Measurements from ENCODE around the gene ALOX5. TPM values are rescaled to one million over a fixed set of nuclear protein-coding genes. Genes with fewer than 3 reads are reported as not detected.

The ALOX5 gene
- total RNA-seq, 1 experiment from 2014 or later = 66.5 TPM

- no TSS peak for BruUV-seq (replicated peaks)
- Histone ChIP-seq H4K20me1 (ENCODE audit: insufficient read depth) (peaks cover 4% of the 10 kb centered on the region; the same call in 1 of the 2 replicates), H3K4me3 (no peak overlapping the region), H3K79me2 (ENCODE audit: low read depth) (no peaks in the 10 kb centered on the region), H3K27ac (no peak overlapping the region), H3K36me3 (ENCODE audit: low read depth) (no peaks in the 10 kb centered on the region), H3K9me3 (ENCODE audit: insufficient read depth, low read depth) (no peaks in the 10 kb centered on the region), H3F3A (ENCODE audit: insufficient read depth, low read depth) (no peaks in the 10 kb centered on the region), H3K4me2 (no peak overlapping the region), H3K27me3 (ENCODE audit: insufficient read depth, low read depth) (no peaks in the 10 kb centered on the region), H2AFZ (no peak overlapping the region), H3K9me2 (ENCODE audit: insufficient read depth) (no peaks in the 10 kb centered on the region; the same call in 1 of the 2 replicates), H3K4me1 (replicated peaks; ENCODE audit: insufficient read depth) (no peaks in the 10 kb centered on the region)
- POLR2A ChIA-PET (ENCODE audit: unreplicated experiment) = no interaction called here
- intact Hi-C loops (cut with micrococcal nuclease; ENCODE audit: unreplicated experiment) = no loop called here
- CTCF ChIA-PET = no interaction called here
- TF ChIP-seq, protein P1, sequence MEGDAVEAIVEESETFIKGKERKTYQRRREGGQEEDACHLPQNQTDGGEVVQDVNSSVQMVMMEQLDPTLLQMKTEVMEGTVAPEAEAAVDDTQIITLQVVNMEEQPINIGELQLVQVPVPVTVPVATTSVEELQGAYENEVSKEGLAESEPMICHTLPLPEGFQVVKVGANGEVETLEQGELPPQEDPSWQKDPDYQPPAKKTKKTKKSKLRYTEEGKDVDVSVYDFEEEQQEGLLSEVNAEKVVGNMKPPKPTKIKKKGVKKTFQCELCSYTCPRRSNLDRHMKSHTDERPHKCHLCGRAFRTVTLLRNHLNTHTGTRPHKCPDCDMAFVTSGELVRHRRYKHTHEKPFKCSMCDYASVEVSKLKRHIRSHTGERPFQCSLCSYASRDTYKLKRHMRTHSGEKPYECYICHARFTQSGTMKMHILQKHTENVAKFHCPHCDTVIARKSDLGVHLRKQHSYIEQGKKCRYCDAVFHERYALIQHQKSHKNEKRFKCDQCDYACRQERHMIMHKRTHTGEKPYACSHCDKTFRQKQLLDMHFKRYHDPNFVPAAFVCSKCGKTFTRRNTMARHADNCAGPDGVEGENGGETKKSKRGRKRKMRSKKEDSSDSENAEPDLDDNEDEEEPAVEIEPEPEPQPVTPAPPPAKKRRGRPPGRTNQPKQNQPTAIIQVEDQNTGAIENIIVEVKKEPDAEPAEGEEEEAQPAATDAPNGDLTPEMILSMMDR (conservative IDR thresholded peaks at IDR 0.05) = no peak
- no peak for TF ChIP-seq EZH2 (IDR thresholded peaks at IDR 0.05; ENCODE audit: low read depth)
- DNase-seq = no peak
These were observed 69.3 kb downstream of the ALOX5 start for GRCh38 chr10:45443101-45444009.

- no peaks in the 10 kb centered on the region for H3K9me3 ChIP-seq (ENCODE audit: insufficient read depth, low read depth)
- no peaks in the 10 kb centered on the region for H4K20me1 ChIP-seq (ENCODE audit: insufficient read depth)
- no peaks in the 10 kb centered on the region for H3F3A ChIP-seq (ENCODE audit: insufficient read depth, low read depth)
- no peak for TF ChIP-seq EZH2 (IDR thresholded peaks at IDR 0.05; ENCODE audit: low read depth)
- TF ChIP-seq, protein P1 (conservative IDR thresholded peaks at IDR 0.05) = no peak
- no peaks in the 10 kb centered on the region; the same call in 1 of the 2 replicates for H3K9me2 ChIP-seq (ENCODE audit: insufficient read depth)
- H3K36me3 ChIP-seq (ENCODE audit: low read depth) = no peaks in the 10 kb centered on the region
- H3K27ac ChIP-seq = no peak overlapping the region
- no peaks in the 10 kb centered on the region for H3K79me2 ChIP-seq (ENCODE audit: low read depth)
- DNase-seq = no peak
- intact Hi-C loops (cut with micrococcal nuclease; ENCODE audit: unreplicated experiment) = no loop called here
- no peak overlapping the region for H3K4me2 ChIP-seq
- H3K4me3 ChIP-seq = no peak overlapping the region
- no peaks in the 10 kb centered on the region for H3K4me1 ChIP-seq (replicated peaks; ENCODE audit: insufficient read depth)
- BruUV-seq (replicated peaks) = no TSS peak
- CTCF ChIA-PET = no interaction called here
- H2AFZ ChIP-seq = no peak overlapping the region
- POLR2A ChIA-PET (ENCODE audit: unreplicated experiment) = no interaction called here
- no peaks in the 10 kb centered on the region for H3K27me3 ChIP-seq (ENCODE audit: insufficient read depth, low read depth)
These were observed 70.0 kb downstream of the ALOX5 start for GRCh38 chr10:45444022-45444421.

DNA sequence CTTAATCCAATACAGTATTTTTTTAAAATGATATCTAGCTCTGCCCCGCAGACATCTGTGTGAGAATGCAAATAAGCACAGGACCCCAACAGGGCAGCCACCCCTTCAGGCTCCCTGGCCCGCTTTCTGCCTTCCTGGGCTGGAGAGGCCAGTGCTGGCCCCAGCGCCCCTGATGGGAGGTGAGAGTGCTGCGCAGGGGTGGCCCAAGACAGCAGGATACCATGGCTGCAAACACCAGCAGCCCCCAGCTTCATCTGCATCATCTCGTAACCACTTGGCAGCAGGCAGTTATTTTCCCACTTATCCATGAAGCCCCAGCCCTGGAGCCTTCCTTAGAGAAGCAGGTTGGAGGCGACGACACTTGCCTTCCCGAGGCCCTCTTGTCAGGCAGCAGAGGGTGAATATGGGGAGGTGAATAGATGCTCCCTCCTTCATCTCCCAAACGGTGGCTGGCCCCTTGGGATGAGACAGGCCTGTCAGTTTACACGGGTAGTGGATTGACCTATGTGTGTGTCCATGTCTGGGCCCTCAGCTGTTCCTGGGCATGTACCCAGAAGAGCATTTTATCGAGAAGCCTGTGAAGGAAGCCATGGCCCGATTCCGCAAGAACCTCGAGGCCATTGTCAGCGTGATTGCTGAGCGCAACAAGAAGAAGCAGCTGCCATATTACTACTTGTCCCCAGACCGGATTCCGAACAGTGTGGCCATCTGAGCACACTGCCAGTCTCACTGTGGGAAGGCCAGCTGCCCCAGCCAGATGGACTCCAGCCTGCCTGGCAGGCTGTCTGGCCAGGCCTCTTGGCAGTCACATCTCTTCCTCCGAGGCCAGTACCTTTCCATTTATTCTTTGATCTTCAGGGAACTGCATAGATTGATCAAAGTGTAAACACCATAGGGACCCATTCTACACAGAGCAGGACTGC, 71.2 kb downstream of the ALOX5 start:
- no peaks in the 10 kb centered on the region for H3K9me3 ChIP-seq (ENCODE audit: insufficient read depth, low read depth)
- H3K36me3 ChIP-seq (ENCODE audit: low read depth) = no peaks in the 10 kb centered on the region
- TF ChIP-seq, protein P1 (conservative IDR thresholded peaks at IDR 0.05) = no peak
- TF ChIP-seq EZH2 (IDR thresholded peaks at IDR 0.05; ENCODE audit: low read depth) = no peak
- H3K4me1 ChIP-seq (replicated peaks; ENCODE audit: insufficient read depth) = no peaks in the 10 kb centered on the region
- POLR2A ChIA-PET (ENCODE audit: unreplicated experiment) = no interaction called here
- no TSS peak for BruUV-seq (replicated peaks)
- H3K27me3 ChIP-seq (ENCODE audit: insufficient read depth, low read depth) = no peaks in the 10 kb centered on the region
- intact Hi-C loops (cut with micrococcal nuclease; ENCODE audit: unreplicated experiment) = no loop called here
- H3K9me2 ChIP-seq (ENCODE audit: insufficient read depth) = no peaks in the 10 kb centered on the region; the same call in 1 of the 2 replicates
- CTCF ChIA-PET = interaction anchor here (0.6 kb wide), 1 partner anchor 10 kb away, joined by 3 read pairs; no protein-coding TSS in a partner anchor
- H3K4me3 ChIP-seq = no peak overlapping the region
- H4K20me1 ChIP-seq (ENCODE audit: insufficient read depth) = no peaks in the 10 kb centered on the region
- H2AFZ ChIP-seq = no peak overlapping the region
- H3K27ac ChIP-seq = no peak overlapping the region
- H3K4me2 ChIP-seq = no peak overlapping the region
- H3K79me2 ChIP-seq (ENCODE audit: low read depth) = no peaks in the 10 kb centered on the region
- H3F3A ChIP-seq (ENCODE audit: insufficient read depth, low read depth) = no peaks in the 10 kb centered on the region
- no peak for DNase-seq
